Right atrium auricular region (tissue), 2 donors: ENCODE measurements around the gene ERP44. TPM values are rescaled to one million over a fixed set of nuclear protein-coding genes. Genes with fewer than 3 reads are reported as not detected.
"Not testable (repeated sequence)": the region's sequence is repeated elsewhere in the genome, so short reads cannot be mapped to it uniquely, and the experiment has no call there.

Source experiments
- DNase-seq: peaks from one replicate; pipeline ENCODE4 v3.0.0-alpha.2; 2019; ENCODE audit warnings: low spot score
- H3K27ac ChIP-seq, 2 donors: fragments of 200-600 bp; sonication (generic); 1 replicate in 1 of 2; 2 replicates in 1 of 2; pipeline ENCODE4 v1.5.1; 2016 to 2019
- H3K27me3 ChIP-seq, 2 donors: fragments of 200-600 bp; sonication (generic); one replicate each; pipeline versions ENCODE4 v1.5.1 to v1.6.0; 2017 to 2019
- H3K36me3 ChIP-seq: fragments of 200-600 bp; sonication (generic); one replicate; pipeline ENCODE4 v1.5.1; 2016
- H3K4me1 ChIP-seq, 2 donors: fragments of 200-600 bp; sonication (generic); one replicate each; pipeline versions ENCODE4 v1.5.1 to v1.6.0; 2017 to 2019
- H3K4me3 ChIP-seq, 2 donors: fragments of 200-600 bp; sonication (generic); 1 replicate in 1 of 2; 2 replicates in 1 of 2; pipeline ENCODE4 v1.5.1; 2017 to 2019; ENCODE audit warnings: mild to moderate bottlenecking in 1 of 2, moderate library complexity in 1 of 2
- H3K9me3 ChIP-seq, 2 donors: fragments of 200-600 bp; sonication (generic); one replicate each; pipeline ENCODE4 v1.5.1; 2019
- CTCF ChIP-seq, 2 donors: fragments of 200-600 bp; sonication (generic); IDR thresholded peaks; one replicate each; pipeline ENCODE4 v1.5.1; 2019; ENCODE audit warnings: antibody characterized with exemption in 2 of 2
- total RNA-seq, 2 donors: library from RNA; depleted of rRNA; stranded (reverse); fragments of >200 nt; gene quantifications; one replicate each; pipeline ENCODE4 v1.1.0, GENCODE V29; 2016

Gene ERP44
- total RNA-seq, 2 donors from 2014 or later = 11.0 to 12.9 TPM

GRCh38 chr9:100066539-100066938 is 32.3 kb downstream of the ERP44 start:
- Histone ChIP-seq H3K36me3 (no peaks in the 10 kb centered on the region), H3K27ac (no peak overlapping the region), H3K9me3 (no peaks in the 10 kb centered on the region), H3K27me3 (no peaks in the 10 kb centered on the region), H3K4me1 (peaks cover 0 to 25% of the 10 kb centered on the region in 2 donors), H3K4me3 (no peak overlapping the region)
- TF ChIP-seq CTCF (IDR thresholded peaks at IDR 0.05) = no peak
- no peak for DNase-seq

- H3K9me3 ChIP-seq = no peaks in the 10 kb centered on the region
- no peaks in the 10 kb centered on the region for H3K27me3 ChIP-seq
- no peak for TF ChIP-seq CTCF (IDR thresholded peaks at IDR 0.05)
- H3K4me3 ChIP-seq = no peak overlapping the region
- H3K36me3 ChIP-seq = no peaks in the 10 kb centered on the region
- no peak overlapping the region for H3K27ac ChIP-seq
- H3K4me1 ChIP-seq = peaks cover 0 to 25% of the 10 kb centered on the region in 2 donors
- no peak for DNase-seq
Measured at GRCh38 chr9:100064872-100065581, 33.8 kb downstream of the ERP44 start.

- H3K4me3 ChIP-seq = no peak overlapping the region
- no peaks in the 10 kb centered on the region for H3K36me3 ChIP-seq
- H3K27ac ChIP-seq = no peak overlapping the region
- H3K4me1 ChIP-seq = peaks cover 0 to 25% of the 10 kb centered on the region in 2 donors
- no peak for DNase-seq
- H3K27me3 ChIP-seq = no peaks in the 10 kb centered on the region
- TF ChIP-seq CTCF (IDR thresholded peaks at IDR 0.05) = no peak
- no peaks in the 10 kb centered on the region for H3K9me3 ChIP-seq
Measured at GRCh38 chr9:100063185-100063584, 35.6 kb downstream of the ERP44 start.

- not testable (repeated sequence) for H3K27ac ChIP-seq, H3K4me3 ChIP-seq, H3K27me3 ChIP-seq, DNase-seq, H3K9me3 ChIP-seq, H3K36me3 ChIP-seq
- peaks cover 0 to 25% of the 10 kb centered on the region in 2 donors for H3K4me1 ChIP-seq
Measured at GRCh38 chr9:100062683-100063082, 36.1 kb downstream of the ERP44 start.

- Histone ChIP-seq H3K9me3 (no peaks in the 10 kb centered on the region), H3K27ac (no peak overlapping the region), H3K27me3 (no peaks in the 10 kb centered on the region), H3K4me3 (no peak overlapping the region), H3K4me1 (peaks cover 0 to 4% of the 10 kb centered on the region in 2 donors), H3K36me3 (no peaks in the 10 kb centered on the region)
- no peak for TF ChIP-seq CTCF (IDR thresholded peaks at IDR 0.05)
- DNase-seq = no peak
Measured at GRCh38 chr9:100058699-100059579, 39.9 kb downstream of the ERP44 start.

GRCh38 chr9:100057624-100058023 is 41.2 kb downstream of the ERP44 start:
- no peak for DNase-seq
- H3K9me3 ChIP-seq = no peaks in the 10 kb centered on the region
- H3K4me3 ChIP-seq = no peak overlapping the region
- no peak overlapping the region for H3K27ac ChIP-seq
- TF ChIP-seq CTCF (IDR thresholded peaks at IDR 0.05) = no peak
- H3K27me3 ChIP-seq = no peaks in the 10 kb centered on the region
- H3K36me3 ChIP-seq = no peaks in the 10 kb centered on the region
- H3K4me1 ChIP-seq = no peaks in the 10 kb centered on the region
